Osteocyte (in vitro differentiated cells): Measurements from ENCODE around the gene OCEL1. TPM values are rescaled to one million over a fixed set of nuclear protein-coding genes. Genes with fewer than 3 reads are reported as not detected.

Experiments used
- DNase-seq: peaks from one replicate; pipeline ENCODE4 v3.0.0; 2021; ENCODE audit warnings: mixed read lengths; ENCODE audit not compliant: unreplicated experiment; ENCODE audit errors: extremely low spot score
- H3K27ac Mint-ChIP-seq: one replicate; pipeline ENCODE4 v1.8.0; 2021; ENCODE audit warnings: mild to moderate bottlenecking, mixed read lengths; ENCODE audit not compliant: unreplicated experiment
- H3K27me3 Mint-ChIP-seq: one replicate; pipeline ENCODE4 v1.8.0; 2021; ENCODE audit warnings: mixed read lengths; ENCODE audit not compliant: unreplicated experiment
- H3K36me3 Mint-ChIP-seq: one replicate; pipeline ENCODE4 v1.8.0; 2021; ENCODE audit warnings: mixed read lengths; ENCODE audit not compliant: unreplicated experiment
- H3K4me1 Mint-ChIP-seq: one replicate; pipeline ENCODE4 v1.8.0; 2021; ENCODE audit warnings: mixed read lengths; ENCODE audit not compliant: unreplicated experiment
- H3K4me3 Mint-ChIP-seq: one replicate; pipeline ENCODE4 v1.8.0; 2021; ENCODE audit warnings: mild to moderate bottlenecking, moderate library complexity, mixed read lengths; ENCODE audit not compliant: unreplicated experiment
- H3K9me3 Mint-ChIP-seq: one replicate; pipeline ENCODE4 v1.8.0; 2021; ENCODE audit warnings: mixed read lengths; ENCODE audit not compliant: unreplicated experiment
- CTCF ChIP-seq: fragments of 200-600 bp; sonication (generic); IDR thresholded peaks from 2 replicates; pipeline ENCODE4 v1.5.0; 2021; ENCODE audit warnings: antibody characterized with exemption, mild to moderate bottlenecking, moderate library complexity
- total RNA-seq: library from RNA; stranded (reverse); gene quantifications from 2 replicates; pipeline ENCODE4 v1.2.1, GENCODE V29; 2021

Gene OCEL1
- total RNA-seq, 1 donor from 2014 or later, result 28.5 TPM

DNA sequence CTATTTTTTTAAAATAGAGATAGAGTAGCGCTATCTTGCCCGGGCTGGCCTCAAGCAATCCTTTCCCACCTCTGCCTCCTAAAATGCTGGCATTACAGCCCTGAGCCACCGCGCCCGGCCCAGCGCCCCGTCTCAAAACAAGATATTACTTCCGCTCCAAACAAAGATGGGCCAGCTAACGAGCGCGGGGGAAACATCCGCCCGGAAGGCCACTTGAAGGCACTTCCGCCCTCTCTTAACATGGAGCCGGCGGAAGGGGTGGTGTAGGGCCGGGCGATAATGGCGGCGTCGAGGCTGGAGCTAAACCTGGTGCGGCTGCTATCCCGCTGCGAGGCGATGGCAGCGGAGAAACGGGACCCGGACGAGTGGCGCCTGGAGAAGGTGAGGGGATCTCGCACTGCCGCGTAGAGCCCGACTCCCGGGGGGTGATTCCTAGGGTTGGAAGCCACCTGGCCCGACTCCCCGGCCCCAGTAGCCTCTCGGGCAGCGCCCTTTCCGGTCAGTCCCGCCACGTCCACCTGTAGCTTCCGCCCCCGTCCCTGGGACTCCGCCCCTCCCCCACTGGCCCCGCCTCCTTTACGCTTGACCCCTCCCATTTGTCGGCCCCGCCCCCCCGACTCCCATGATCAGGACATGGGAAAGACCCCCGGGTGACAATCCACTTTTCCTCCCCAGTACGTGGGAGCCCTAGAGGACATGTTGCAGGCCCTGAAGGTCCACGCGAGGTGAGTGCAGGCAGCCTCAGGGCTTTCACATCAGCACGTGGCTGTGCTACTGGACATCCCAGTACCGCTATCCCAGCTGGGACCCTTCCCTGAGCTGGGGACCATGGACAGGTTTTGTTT, 10.7 kb upstream of the OCEL1 start, which contains the start of gene USE1:
USE1 (plus strand) TSS at position 231 of the 845 bp plus-strand sequence; CDS start at position 280, 49 bp downstream.
- Mint-ChIP-seq H3K4me1 (peaks cover 27% of the 10 kb centered on the region), H3K9me3 (no peaks in the 10 kb centered on the region), H3K36me3 (peaks cover 22% of the 10 kb centered on the region), H3K27ac (peak within 1 kb of the TSS; percentile 97), H3K4me3 (peak within 1 kb of the TSS; percentile 88), H3K27me3 (no peaks in the 10 kb centered on the region)
- TF ChIP-seq CTCF, result no peak
- DNase-seq, result peak; percentile 94

- Mint-ChIP-seq H3K4me1 (peaks cover 29% of the 10 kb centered on the region), H3K27me3 (no peaks in the 10 kb centered on the region), H3K36me3 (peaks cover 20% of the 10 kb centered on the region), H3K9me3 (no peaks in the 10 kb centered on the region), H3K27ac (peak overlapping the region; percentile 97), H3K4me3 (peak overlapping the region; percentile 88)
- no peak for DNase-seq
- no peak for TF ChIP-seq CTCF
These were observed 9.9 kb upstream of the OCEL1 start for GRCh38 chr19:17216058-17216670.

GRCh38 chr19:17219286-17219685, 6.7 kb upstream of the OCEL1 start:
- no peaks in the 10 kb centered on the region for H3K27me3 Mint-ChIP-seq
- TF ChIP-seq CTCF, result no peak
- no peak overlapping the region for H3K27ac Mint-ChIP-seq
- no peaks in the 10 kb centered on the region for H3K9me3 Mint-ChIP-seq
- no peak for DNase-seq
- peaks cover 11% of the 10 kb centered on the region for H3K36me3 Mint-ChIP-seq
- peaks cover 28% of the 10 kb centered on the region for H3K4me1 Mint-ChIP-seq
- no peak overlapping the region for H3K4me3 Mint-ChIP-seq

GRCh38 chr19:17220207-17220758, 5.7 kb upstream of the OCEL1 start:
- peaks cover 11% of the 10 kb centered on the region for H3K36me3 Mint-ChIP-seq
- H3K4me3 Mint-ChIP-seq, result no peak overlapping the region
- no peak for DNase-seq
- H3K27me3 Mint-ChIP-seq, result no peaks in the 10 kb centered on the region
- H3K4me1 Mint-ChIP-seq, result peaks cover 19% of the 10 kb centered on the region
- peak overlapping the region; percentile 38 for H3K27ac Mint-ChIP-seq
- no peaks in the 10 kb centered on the region for H3K9me3 Mint-ChIP-seq
- TF ChIP-seq CTCF, result no peak

GRCh38 chr19:17225053-17225452, 973 bp upstream of the OCEL1 start:
- H3K36me3 Mint-ChIP-seq, result peaks cover 2% of the 10 kb centered on the region
- TF ChIP-seq CTCF, result no peak
- no peak overlapping the region for H3K27ac Mint-ChIP-seq
- H3K9me3 Mint-ChIP-seq, result no peaks in the 10 kb centered on the region
- H3K4me3 Mint-ChIP-seq, result peak overlapping the region; percentile 29
- no peak for DNase-seq
- H3K27me3 Mint-ChIP-seq, result no peaks in the 10 kb centered on the region
- peaks cover 14% of the 10 kb centered on the region for H3K4me1 Mint-ChIP-seq
